WTC11 (cell line): ENCODE data around the gene CSF2. TPM values are rescaled to one million over a fixed set of nuclear protein-coding genes. Genes with fewer than 3 reads are reported as not detected.
A peak's percentile ranks its signal among the peaks of the same experiment; 100 is the strongest.
"Not testable (repeated sequence)": the region's sequence is repeated elsewhere in the genome, so short reads cannot be mapped to it uniquely, and the experiment has no call there.

ENCODE experiments used
- ATAC-seq: fragments of 200-7000 bp; cut with Tn5 transposase; 2 replicates; pipeline ENCODE4 v1.10.0; 2021; ENCODE audit warnings: mild to moderate bottlenecking, moderate library complexity
- CTCF ChIA-PET: fragments of 300-600 bp; sonication (Branson Sonifier 250); formaldehyde crosslinking; loops from one replicate; lab custom pipeline; 2021; ENCODE audit warnings: antibody characterized with exemption; lab: Charles Lee
- POLR2A ChIA-PET: fragments of 350-600 bp; sonication (Branson Sonifier 250); formaldehyde crosslinking; loops from one replicate; lab custom pipeline; 2021; ENCODE audit warnings: antibody characterized with exemption; lab: Charles Lee
- DNase-seq: peaks from one replicate; pipeline ENCODE4 v3.0.0; 2021; ENCODE audit warnings: low spot score
- H3K27ac Mint-ChIP-seq: 2 replicates; pipeline ENCODE4 v1.8.0; 2021; ENCODE audit warnings: mixed read lengths
- H3K27me3 Mint-ChIP-seq: 2 replicates; pipeline ENCODE4 v1.8.0; 2021; ENCODE audit warnings: low read depth, mild to moderate bottlenecking, moderate library complexity, mixed read lengths
- H3K36me3 Mint-ChIP-seq: 2 replicates; pipeline ENCODE4 v1.8.0; 2021; ENCODE audit warnings: mixed read lengths
- H3K4me1 Mint-ChIP-seq: 2 replicates; pipeline ENCODE4 v1.8.0; 2022; ENCODE audit warnings: mixed read lengths
- H3K4me3 Mint-ChIP-seq: 2 replicates; pipeline ENCODE4 v1.8.0; 2021; ENCODE audit warnings: mild to moderate bottlenecking, moderate library complexity, mixed read lengths
- H3K9me3 Mint-ChIP-seq: 2 replicates; pipeline ENCODE4 v1.8.0; 2021; ENCODE audit warnings: mixed read lengths
- FOXK1 ChIP-seq: sonication (generic); formaldehyde crosslinking; IDR thresholded peaks from 2 replicates; pipeline ENCODE4 v1.8.0; 2022; ENCODE audit warnings: mild to moderate bottlenecking, moderate library complexity, missing genetic modification reagents
- FOXP1 ChIP-seq: sonication (generic); formaldehyde crosslinking; IDR thresholded peaks from 2 replicates; pipeline ENCODE4 v1.8.0; 2022; ENCODE audit warnings: missing genetic modification reagents, mild to moderate bottlenecking, moderate library complexity, borderline replicate concordance
- GRHL2 ChIP-seq: fragments of 250-450 bp; sonication (Bioruptor Pico); IDR thresholded peaks from 2 replicates; pipeline ENCODE4 v1.8.0; 2022; ENCODE audit warnings: mild to moderate bottlenecking, moderate library complexity; ENCODE audit not compliant: insufficient replicate concordance, severe bottlenecking
- HMGXB4 ChIP-seq: sonication (generic); formaldehyde crosslinking; IDR thresholded peaks from 2 replicates; pipeline ENCODE4 v1.8.1; 2023; ENCODE audit warnings: mild to moderate bottlenecking, moderate library complexity, missing genetic modification reagents
- ZBTB21 ChIP-seq: sonication (generic); formaldehyde crosslinking; IDR thresholded peaks from 2 replicates; pipeline ENCODE4 v1.8.1; 2023; ENCODE audit warnings: mild to moderate bottlenecking, missing genetic modification reagents, borderline replicate concordance
- ZNF281 ChIP-seq: sonication (generic); formaldehyde crosslinking; IDR thresholded peaks from 2 replicates; pipeline ENCODE4 v1.8.0; 2023; ENCODE audit warnings: mild to moderate bottlenecking, missing genetic modification reagents
- ZNF423 ChIP-seq: fragments of 250-450 bp; sonication (Bioruptor Pico); IDR thresholded peaks from 2 replicates; pipeline ENCODE4 v2.1.2; 2022; ENCODE audit warnings: mild to moderate bottlenecking, moderate library complexity
- total RNA-seq: library from RNA; stranded (reverse); gene quantifications from 3 replicates; pipeline ENCODE4 v1.2.3, GENCODE V29; 2021

The CSF2 gene
- total RNA-seq, 1 experiment from 2014 or later = not detected

DNA sequence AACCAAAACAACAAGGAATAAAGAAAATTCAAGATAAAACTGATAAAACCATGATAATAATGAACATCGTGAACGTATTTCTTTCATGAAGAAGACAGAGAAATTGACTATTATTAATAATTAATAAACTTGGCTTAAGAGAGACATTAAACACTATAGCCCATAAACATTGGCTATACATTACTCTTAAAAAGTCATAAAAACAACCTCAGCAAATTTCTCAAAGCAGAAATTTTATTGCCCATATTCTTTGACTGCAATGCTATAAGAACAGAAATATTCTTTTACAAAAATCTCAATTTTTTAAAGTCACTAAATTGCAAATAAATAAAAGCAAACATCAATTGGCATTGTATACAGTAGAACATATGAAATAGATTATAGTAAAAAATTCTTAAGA is 42.5 kb downstream of the CSF2 start:
- Mint-ChIP-seq H3K27ac (no peak overlapping the region), H3K27me3 (no peaks in the 10 kb centered on the region), H3K4me3 (no peak overlapping the region), H3K36me3 (no peaks in the 10 kb centered on the region), H3K4me1 (0 out of 2 replicates have a peak, but pooled peaks cover 5% of the 10 kb centered on the region), H3K9me3 (no peaks in the 10 kb centered on the region)
- TF ChIP-seq ZNF423 (no peak), ZBTB21 (CRISPR knock-in tag) (no peak), HMGXB4 (CRISPR knock-in tag) (no peak), GRHL2 (CRISPR knock-in tag) (no peak), FOXP1 (CRISPR knock-in tag) (no peak)
- ChIA-PET POLR2A (no interaction called here), CTCF (no interaction called here)
- no peak for ATAC-seq
- DNase-seq = no peak

- H3K36me3 Mint-ChIP-seq, H3K4me1 Mint-ChIP-seq, H3K27me3 Mint-ChIP-seq, H3K9me3 Mint-ChIP-seq, H3K4me3 Mint-ChIP-seq, POLR2A ChIA-PET, ATAC-seq, H3K27ac Mint-ChIP-seq: not testable (repeated sequence)
- DNase-seq = peak; percentile 48
- CTCF ChIA-PET = interaction anchor here (1.0 to 1.2 kb wide), 3 partner anchors 64 to 177 kb away, joined by 3 to 4 read pairs (median 3); no protein-coding TSS in a partner anchor
- peak; percentile 73; the same call in 1 of the 2 replicates for TF ChIP-seq FOXK1 (CRISPR knock-in tag)
- peak; percentile 72; the same call in 1 of the 2 replicates for TF ChIP-seq ZNF281 (CRISPR knock-in tag)
Measured at GRCh38 chr5:132116909-132117489, 43.4 kb downstream of the CSF2 start.

DNA sequence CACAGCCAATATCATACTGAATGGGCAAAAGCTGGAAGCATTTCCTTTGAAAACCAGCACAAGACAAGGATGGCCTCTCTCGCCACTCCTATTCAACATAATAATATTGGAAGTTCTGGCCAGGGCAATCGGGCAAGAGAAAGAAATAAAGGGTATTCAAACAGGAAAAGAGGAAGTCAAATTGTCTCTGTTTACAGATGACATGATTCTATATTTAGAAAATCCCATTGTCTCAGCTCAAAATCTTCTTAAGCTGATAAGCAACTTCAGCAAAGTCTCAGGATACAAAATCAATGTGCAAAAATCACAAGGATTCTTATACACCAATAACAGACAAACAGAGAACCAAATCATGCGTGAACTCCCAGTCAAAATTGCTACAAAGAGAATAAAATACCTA is 47.1 kb downstream of the CSF2 start:
- H3K36me3 Mint-ChIP-seq, H3K4me1 Mint-ChIP-seq, H3K27ac Mint-ChIP-seq, ATAC-seq, H3K4me3 Mint-ChIP-seq, DNase-seq, CTCF ChIA-PET, H3K27me3 Mint-ChIP-seq, POLR2A ChIA-PET: not testable (repeated sequence)
- peaks cover 21% of the 10 kb centered on the region for H3K9me3 Mint-ChIP-seq

DNA sequence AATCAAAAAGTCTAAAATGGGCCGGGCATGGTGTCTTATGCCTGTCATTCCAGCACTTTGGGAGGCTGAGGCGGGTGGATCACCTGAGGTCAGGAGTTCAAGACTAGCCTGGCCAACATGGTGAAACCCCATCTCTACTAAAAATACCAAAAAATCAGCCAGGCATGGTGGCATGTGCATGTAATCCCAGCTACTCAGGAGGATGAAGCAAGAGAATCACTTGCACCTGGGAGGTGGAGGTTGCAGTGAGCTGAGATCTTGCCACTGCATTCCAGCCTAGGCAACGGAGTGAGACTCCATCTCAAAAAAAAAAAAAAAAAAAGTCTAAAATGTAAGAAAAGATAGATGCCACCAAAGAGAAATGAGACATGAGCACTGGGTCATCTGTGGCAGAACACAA is 49.4 kb downstream of the CSF2 start:
- POLR2A ChIA-PET, DNase-seq, H3K36me3 Mint-ChIP-seq, H3K4me3 Mint-ChIP-seq, ATAC-seq, CTCF ChIA-PET, H3K4me1 Mint-ChIP-seq, H3K27ac Mint-ChIP-seq, H3K27me3 Mint-ChIP-seq: not testable (repeated sequence)
- peaks cover 21% of the 10 kb centered on the region for H3K9me3 Mint-ChIP-seq

DNA sequence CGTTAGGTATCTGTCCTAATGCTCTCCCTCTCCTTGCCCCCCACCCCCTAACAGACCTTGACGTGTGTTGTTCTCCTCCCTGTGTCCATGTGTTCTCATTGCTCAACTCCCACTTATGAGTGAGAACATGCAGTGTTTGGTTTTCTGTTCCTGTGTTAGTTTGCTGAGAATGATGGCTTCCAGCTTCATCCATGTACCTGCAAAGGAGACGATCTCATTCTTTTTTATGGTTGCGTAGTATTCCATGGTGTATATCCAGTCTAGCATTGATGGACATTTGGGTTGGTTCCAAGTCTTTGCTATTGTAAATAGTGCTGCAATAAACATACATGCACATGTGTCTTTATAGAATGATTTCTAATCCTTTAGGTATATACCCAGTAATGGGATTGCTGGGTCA is 50.0 kb downstream of the CSF2 start:
- H3K4me3 Mint-ChIP-seq, H3K27ac Mint-ChIP-seq, H3K36me3 Mint-ChIP-seq, ATAC-seq, DNase-seq, CTCF ChIA-PET, H3K27me3 Mint-ChIP-seq, POLR2A ChIA-PET, H3K4me1 Mint-ChIP-seq: not testable (repeated sequence)
- peaks cover 21% of the 10 kb centered on the region for H3K9me3 Mint-ChIP-seq

Other genes with a start within 250 kb of the CSF2 start
- gene MEIKIN, start 128.1 kb upstream of the CSF2 start, total RNA-seq = not detected in 3 replicates
- gene ACSL6, start 62.1 kb upstream of the CSF2 start, total RNA-seq = 2.6 to 4.8 TPM (median 3.7 TPM) in 3 replicates
- not detected in 3 replicates for gene IL3, start 13.1 kb upstream of the CSF2 start, total RNA-seq
- 15.1 to 19.0 TPM (median 17.8 TPM) in 3 replicates for gene P4HA2, start 154.1 kb downstream of the CSF2 start, total RNA-seq
- gene PDLIM4, start 183.9 kb downstream of the CSF2 start, total RNA-seq = 10.6 to 15.2 TPM (median 11.4 TPM) in 3 replicates
- 0.34 to 0.50 TPM (median 0.35 TPM) in 3 replicates for gene SLC22A4, start 220.6 kb downstream of the CSF2 start, total RNA-seq